Bronchial epithelial cell (primary cell): Measurements from ENCODE around the gene TIMP4. TPM values are rescaled to one million over a fixed set of nuclear protein-coding genes. Genes with fewer than 3 reads are reported as not detected.

ENCODE experiments used
- DNase-seq: peaks from one replicate; pipeline ENCODE4 v3.0.0-alpha.2; 2010; ENCODE audit warnings: low read depth
- FAIRE-seq: peaks from 2 replicates; lab custom pipeline; 2011; peaks lifted over from hg19 to GRCh38; lab: Jason Lieb, UNC
- H3K27me3 ChIP-seq: 2 replicates; pipeline ENCODE4 v1.5.1; 2011; ENCODE audit warnings: low read length; ENCODE audit not compliant: control insufficient read depth, insufficient read depth
- H3K36me3 ChIP-seq: 2 replicates; pipeline ENCODE4 v1.5.1; 2011; ENCODE audit warnings: low read length; ENCODE audit not compliant: control insufficient read depth, insufficient read depth
- H3K4me3 ChIP-seq: 2 replicates; pipeline ENCODE4 v1.5.1; 2011; ENCODE audit warnings: mild to moderate bottlenecking, low read depth, low read length, control low read depth
- total RNA-seq: library from RNA; depleted of rRNA; stranded (reverse); fragments of >200 nt; gene quantifications from 2 replicates; pipeline ENCODE4 v1.2.1, GENCODE V29; 2014
- TF ChIP-seq, protein P1 (sequence below): IDR thresholded peaks from 2 replicates; pipeline ENCODE4 v1.5.1; 2011; ENCODE audit warnings: mild to moderate bottlenecking, moderate library complexity, low read length, control low read depth, inconsistent platforms; ENCODE audit not compliant: insufficient read depth, severe bottlenecking

Gene TIMP4
- total RNA-seq, 1 donor from 2014 or later: 1.1 TPM

DNA sequence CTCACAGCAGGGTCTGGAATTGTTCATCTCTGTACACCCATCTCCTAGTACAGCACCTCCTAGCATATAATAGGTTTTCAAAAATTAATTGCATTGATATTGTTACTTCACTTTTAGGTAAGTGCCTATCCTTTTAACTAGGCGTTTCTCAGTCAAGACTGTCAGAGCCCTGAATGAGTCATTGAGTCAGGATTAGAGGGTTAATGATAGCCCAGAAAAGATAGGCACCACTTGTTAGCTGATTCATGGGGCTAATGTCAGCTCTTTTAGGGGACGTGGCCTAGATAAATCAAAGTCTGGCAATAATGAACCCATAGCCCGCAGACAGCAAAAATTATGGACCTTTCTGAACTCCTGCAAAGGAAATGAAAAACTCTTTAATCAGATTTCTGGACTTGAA lies 42.9 kb downstream of the TIMP4 start:
- Histone ChIP-seq H3K4me3 (no peak overlapping the region), H3K36me3 (no peaks in the 10 kb centered on the region), H3K27me3 (peaks cover 2% of the 10 kb centered on the region)
- FAIRE-seq (no peak), DNase-seq (peak; percentile 22)
- TF ChIP-seq, protein P1, sequence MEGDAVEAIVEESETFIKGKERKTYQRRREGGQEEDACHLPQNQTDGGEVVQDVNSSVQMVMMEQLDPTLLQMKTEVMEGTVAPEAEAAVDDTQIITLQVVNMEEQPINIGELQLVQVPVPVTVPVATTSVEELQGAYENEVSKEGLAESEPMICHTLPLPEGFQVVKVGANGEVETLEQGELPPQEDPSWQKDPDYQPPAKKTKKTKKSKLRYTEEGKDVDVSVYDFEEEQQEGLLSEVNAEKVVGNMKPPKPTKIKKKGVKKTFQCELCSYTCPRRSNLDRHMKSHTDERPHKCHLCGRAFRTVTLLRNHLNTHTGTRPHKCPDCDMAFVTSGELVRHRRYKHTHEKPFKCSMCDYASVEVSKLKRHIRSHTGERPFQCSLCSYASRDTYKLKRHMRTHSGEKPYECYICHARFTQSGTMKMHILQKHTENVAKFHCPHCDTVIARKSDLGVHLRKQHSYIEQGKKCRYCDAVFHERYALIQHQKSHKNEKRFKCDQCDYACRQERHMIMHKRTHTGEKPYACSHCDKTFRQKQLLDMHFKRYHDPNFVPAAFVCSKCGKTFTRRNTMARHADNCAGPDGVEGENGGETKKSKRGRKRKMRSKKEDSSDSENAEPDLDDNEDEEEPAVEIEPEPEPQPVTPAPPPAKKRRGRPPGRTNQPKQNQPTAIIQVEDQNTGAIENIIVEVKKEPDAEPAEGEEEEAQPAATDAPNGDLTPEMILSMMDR: no peak

DNA sequence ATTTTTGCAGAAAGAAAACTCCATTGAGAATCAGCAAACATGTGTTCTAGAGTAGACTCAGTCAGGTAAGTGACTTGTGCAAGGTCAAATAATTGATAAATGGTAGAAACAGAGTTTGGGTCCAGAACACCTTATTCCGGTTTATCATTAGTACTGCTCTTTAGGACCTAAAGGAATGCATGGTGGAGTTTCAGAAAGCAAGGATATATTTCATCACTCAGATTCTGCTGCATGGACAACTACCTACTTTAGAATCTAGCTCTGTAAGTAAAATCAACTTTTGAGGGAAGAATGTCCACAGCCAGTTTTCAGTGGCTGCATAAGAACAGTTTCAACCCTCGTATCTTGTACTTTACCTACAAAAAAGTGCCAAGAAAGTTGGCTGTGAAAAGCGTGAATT lies 43.6 kb downstream of the TIMP4 start:
- H3K4me3 ChIP-seq: no peak overlapping the region
- no peak for FAIRE-seq

DNA sequence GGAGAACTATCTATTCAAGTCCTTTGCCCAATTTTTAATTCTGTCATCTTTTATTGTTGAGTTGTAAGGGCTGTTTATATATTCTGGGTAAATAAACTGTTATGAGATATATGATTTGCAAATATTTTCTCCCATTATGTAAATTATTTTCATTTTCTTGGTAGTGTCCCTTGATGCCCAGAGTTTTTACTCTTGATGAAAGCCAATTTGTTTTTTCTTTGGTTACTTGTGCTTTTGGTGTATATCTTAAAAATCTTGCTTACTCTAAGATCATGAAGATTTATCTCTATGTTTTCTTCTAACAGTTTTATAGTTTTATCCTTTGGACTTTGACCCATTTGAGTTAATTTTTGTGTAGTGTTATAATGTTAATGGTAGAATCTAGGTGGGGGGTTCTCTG lies 44.5 kb downstream of the TIMP4 start:
- DNase-seq: no peak
- peaks cover 2% of the 10 kb centered on the region for H3K27me3 ChIP-seq
- TF ChIP-seq, protein P1: no peak
- no peak for FAIRE-seq
- H3K4me3 ChIP-seq: no peak overlapping the region
- no peaks in the 10 kb centered on the region for H3K36me3 ChIP-seq

More for the DNA sequence above, 43.6 kb downstream of the TIMP4 start:
- TF ChIP-seq, protein P1: no peak
- Histone ChIP-seq H3K36me3 (no peaks in the 10 kb centered on the region), H3K27me3 (peaks cover 2% of the 10 kb centered on the region)
- DNase-seq: no peak

DNA sequence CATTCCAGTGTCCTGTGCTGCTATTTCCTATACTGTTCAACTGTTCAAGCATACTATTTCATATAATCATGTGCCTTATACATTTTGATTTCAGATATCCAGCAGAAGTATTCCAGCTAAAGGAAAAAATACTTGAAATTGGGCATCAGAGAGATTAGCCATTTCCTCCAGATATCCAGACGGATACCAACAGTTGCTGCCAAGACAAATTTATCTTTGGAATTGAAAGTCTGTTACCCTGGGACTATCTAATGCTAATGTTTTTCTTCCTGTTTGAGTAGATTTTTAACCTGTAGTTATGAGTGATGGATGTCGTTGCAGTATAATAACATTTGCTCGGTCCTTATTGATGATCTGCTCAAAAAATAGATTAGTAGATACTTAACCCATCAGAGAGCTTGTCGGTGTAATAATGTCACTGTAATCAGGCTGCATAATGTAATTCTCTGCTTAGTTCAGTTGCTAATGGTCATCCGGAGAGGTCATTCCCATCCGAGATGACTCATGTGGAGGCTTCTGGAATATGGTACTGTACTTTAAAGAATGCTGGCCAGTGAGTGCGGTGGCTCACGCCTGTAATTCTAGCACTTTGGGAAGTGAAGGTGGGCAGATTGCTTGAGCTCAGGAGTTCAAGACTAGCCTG lies 51.5 kb downstream of the TIMP4 start:
- TF ChIP-seq, protein P1: no peak
- Histone ChIP-seq H3K36me3 (no peaks in the 10 kb centered on the region), H3K4me3 (no peak overlapping the region), H3K27me3 (no peaks in the 10 kb centered on the region)
- no peak for FAIRE-seq
- DNase-seq: no peak

Other genes with a start within 250 kb of the TIMP4 start
- under 0.01 TPM in 2 replicates for gene SYN2, start 154.5 kb downstream of the TIMP4 start, total RNA-seq
- 12.7 and 14.5 TPM in 2 replicates for gene PPARG, start 130.2 kb upstream of the TIMP4 start, total RNA-seq